Type B pancreatic cell (in vitro differentiated cells): Measurements from ENCODE around the gene LHCGR. TPM values are rescaled to one million over a fixed set of nuclear protein-coding genes. Genes with fewer than 3 reads are reported as not detected.
"Not testable (repeated sequence)": the region's sequence is repeated elsewhere in the genome, so short reads cannot be mapped to it uniquely, and the experiment has no call there.

ENCODE experiments used
- DNase-seq: peaks from one replicate; pipeline ENCODE4 v3.0.0; 2021; ENCODE audit warnings: mixed read lengths; ENCODE audit not compliant: unreplicated experiment; ENCODE audit errors: extremely low spot score
- H3K27ac Mint-ChIP-seq: 2 replicates; pipeline ENCODE4 v1.8.0; 2021; ENCODE audit warnings: mild to moderate bottlenecking, mixed read lengths
- H3K27me3 Mint-ChIP-seq: 2 replicates; pipeline ENCODE4 v1.8.0; 2021; ENCODE audit warnings: mixed read lengths
- H3K36me3 Mint-ChIP-seq: 2 replicates; pipeline ENCODE4 v1.8.0; 2021; ENCODE audit warnings: mixed read lengths
- H3K4me1 Mint-ChIP-seq: one replicate; pipeline ENCODE4 v1.8.0; 2021; ENCODE audit warnings: mixed read lengths; ENCODE audit not compliant: unreplicated experiment
- H3K4me3 Mint-ChIP-seq: 2 replicates; pipeline ENCODE4 v1.8.0; 2021; ENCODE audit warnings: mild to moderate bottlenecking, mixed read lengths
- H3K9me3 Mint-ChIP-seq: 2 replicates; pipeline ENCODE4 v1.8.0; 2021; ENCODE audit warnings: mixed read lengths
- CTCF ChIP-seq: fragments of 200-600 bp; sonication (generic); conservative IDR thresholded peaks from 2 replicates; pipeline ENCODE4 v1.5.0; 2021; ENCODE audit warnings: antibody characterized with exemption, mild to moderate bottlenecking
- total RNA-seq: library from RNA; stranded (reverse); gene quantifications from 2 replicates; pipeline ENCODE4 v1.2.1, GENCODE V29; 2021; ENCODE audit warnings: low replicate concordance

Gene LHCGR
- total RNA-seq, 1 donor from 2014 or later = 0.92 TPM

- no peak for DNase-seq
- no peaks in the 10 kb centered on the region for H3K36me3 Mint-ChIP-seq
Measured at GRCh38 chr2:48749291-48750127, 6.0 kb downstream of the LHCGR start.

DNA sequence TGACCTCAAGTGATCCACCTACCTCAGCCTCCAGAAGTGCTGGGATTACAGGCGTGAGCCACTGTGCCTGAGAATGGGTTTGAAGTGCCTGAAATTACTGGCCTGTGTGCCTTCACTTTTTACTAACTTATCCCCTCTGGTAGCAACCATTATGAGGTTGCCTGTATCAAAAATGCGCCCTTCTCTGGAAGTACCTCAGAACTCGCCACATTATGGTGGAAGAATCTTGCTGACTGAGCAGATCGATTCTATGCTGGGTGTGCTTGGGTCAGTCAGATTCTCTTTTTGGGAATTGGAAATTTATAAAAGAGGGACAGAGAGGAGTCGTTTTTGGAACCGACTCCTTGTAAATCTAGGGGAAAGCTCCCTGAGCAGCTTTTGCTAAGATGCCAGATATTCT, 8.2 kb downstream of the LHCGR start:
- no peak for DNase-seq
- H3K9me3 Mint-ChIP-seq = peaks cover 4% of the 10 kb centered on the region
- H3K27ac Mint-ChIP-seq = no peak overlapping the region
- no peak for TF ChIP-seq CTCF
- H3K4me3 Mint-ChIP-seq = no peak overlapping the region
- H3K4me1 Mint-ChIP-seq = peaks cover 5% of the 10 kb centered on the region
- H3K36me3 Mint-ChIP-seq = no peaks in the 10 kb centered on the region
- peaks cover 8% of the 10 kb centered on the region for H3K27me3 Mint-ChIP-seq

More at GRCh38 chr2:48749291-48750127, 6.0 kb downstream of the LHCGR start:
- Mint-ChIP-seq H3K9me3 (peaks cover 4% of the 10 kb centered on the region), H3K4me3 (no peak overlapping the region), H3K4me1 (peaks cover 10% of the 10 kb centered on the region), H3K27ac (no peak overlapping the region), H3K27me3 (peaks cover 22% of the 10 kb centered on the region)
- no peak for TF ChIP-seq CTCF

GRCh38 chr2:48739236-48739635, 16.3 kb downstream of the LHCGR start:
- not testable (repeated sequence) for H3K4me1 Mint-ChIP-seq, H3K27ac Mint-ChIP-seq, H3K9me3 Mint-ChIP-seq, H3K4me3 Mint-ChIP-seq, DNase-seq, H3K36me3 Mint-ChIP-seq
- H3K27me3 Mint-ChIP-seq = peaks cover 11% of the 10 kb centered on the region

DNA sequence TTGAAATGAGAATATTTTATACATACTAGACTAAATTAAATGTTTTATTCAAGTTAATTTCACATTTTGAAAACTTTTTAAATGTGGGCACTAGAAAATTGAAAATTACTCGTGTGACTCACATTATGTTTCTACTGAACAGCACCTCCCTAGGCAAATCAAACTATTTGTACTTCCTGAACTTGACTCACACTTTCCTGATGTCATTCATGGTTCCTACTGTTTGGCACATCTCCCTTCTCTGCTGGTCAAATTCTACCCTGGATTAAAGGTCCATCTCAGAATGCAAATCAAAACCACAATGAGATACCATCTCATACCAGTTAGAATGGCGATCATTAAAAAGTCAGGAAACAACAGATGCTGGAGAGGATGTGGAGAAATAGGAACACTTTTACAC, 16.7 kb downstream of the LHCGR start:
- no peak for TF ChIP-seq CTCF
- peaks cover 14% of the 10 kb centered on the region for H3K27me3 Mint-ChIP-seq
- no peak overlapping the region for H3K27ac Mint-ChIP-seq
- DNase-seq = no peak
- H3K4me3 Mint-ChIP-seq = no peak overlapping the region
- H3K36me3 Mint-ChIP-seq = no peaks in the 10 kb centered on the region
- no peaks in the 10 kb centered on the region for H3K9me3 Mint-ChIP-seq
- no peaks in the 10 kb centered on the region for H3K4me1 Mint-ChIP-seq

GRCh38 chr2:48736251-48736650, 19.3 kb downstream of the LHCGR start:
- Mint-ChIP-seq H3K9me3 (no peaks in the 10 kb centered on the region), H3K4me3 (no peak overlapping the region), H3K4me1 (peaks cover 6% of the 10 kb centered on the region), H3K27me3 (peaks cover 24% of the 10 kb centered on the region), H3K27ac (no peak overlapping the region), H3K36me3 (no peaks in the 10 kb centered on the region)
- no peak for TF ChIP-seq CTCF
- no peak for DNase-seq

- H3K4me3 Mint-ChIP-seq = no peak overlapping the region
- TF ChIP-seq CTCF = no peak
- H3K27me3 Mint-ChIP-seq = peaks cover 27% of the 10 kb centered on the region
- DNase-seq = no peak
- no peak overlapping the region for H3K27ac Mint-ChIP-seq
- no peaks in the 10 kb centered on the region for H3K36me3 Mint-ChIP-seq
- H3K4me1 Mint-ChIP-seq = peaks cover 6% of the 10 kb centered on the region
- no peaks in the 10 kb centered on the region for H3K9me3 Mint-ChIP-seq
Measured at GRCh38 chr2:48734576-48735303, 20.8 kb downstream of the LHCGR start.
